K562 (cell line): ENCODE measurements around the gene SLC7A6. TPM values are rescaled to one million over a fixed set of nuclear protein-coding genes. Genes with fewer than 3 reads are reported as not detected.

Source experiments
- ATAC-seq: fragments of 200-7000 bp; cut with Tn5 transposase; 3 replicates; pipeline ENCODE4 v1.9.1; 2020; ENCODE audit warnings: moderate library complexity
- BruUV-seq: library from RNA; stranded (reverse); fragments of 400-500 nt; replicated peaks from 2 replicates; lab custom pipeline; 2021; lab: Mats Ljungman, UMichigan
- CTCF ChIA-PET: fragments of 300-600 bp; formaldehyde crosslinking; extraction: SDS; loops from one replicate; lab custom pipeline; 2021; ENCODE audit warnings: low intra/inter-chr PET ratio; lab: Yijun Ruan, JAX
- POLR2A ChIA-PET: fragments of 300-600, 350-650 bp; sonication (Branson Sonifier 250); formaldehyde crosslinking; extraction: SDS; loops from one replicate; lab custom pipeline; 2021; ENCODE audit warnings: antibody characterized with exemption, inconsistent platforms; lab: Yijun Ruan, JAX
- DNase-seq, 4 experiments: peaks; one replicate each; pipeline versions ENCODE4 v3.0.0 to v3.0.0-alpha.2; 2011 to 2018; ENCODE audit warnings: low spot score in 3 of 4, mixed read lengths in 3 of 4; ENCODE audit errors: extremely low read depth in 1 of 4
- FAIRE-seq: peaks from 2 replicates; lab custom pipeline; 2011; peaks lifted over from hg19 to GRCh38; lab: Jason Lieb, UNC
- H2AFZ ChIP-seq: 2 replicates; pipeline ENCODE4 v1.6.0; 2011; ENCODE audit warnings: low read depth, low read length, control low read depth, inconsistent platforms
- H3K27ac ChIP-seq: fragments of 200-600 bp; 3 replicates; pipeline ENCODE4 v1.8.0; 2011; ENCODE audit warnings: low read depth, mild to moderate bottlenecking, control low read depth, inconsistent platforms, low read length, moderate library complexity, mixed read lengths; ENCODE audit errors: extremely low read depth
- H3K27me3 ChIP-seq, 2 experiments: fragments of 300-600 bp in 1 of 2; 2 replicates in 1 of 2; 3 replicates in 1 of 2; pipeline versions ENCODE4 v1.6.0 to v1.8.0; 2011; ENCODE audit warnings: inconsistent platforms in 2 of 2, low read length in 2 of 2, mild to moderate bottlenecking in 1 of 2, mixed read lengths in 1 of 2, moderate library complexity in 1 of 2; ENCODE audit not compliant: control insufficient read depth in 2 of 2, insufficient read depth in 2 of 2
- H3K36me3 ChIP-seq: fragments of 300-600 bp; 3 replicates; pipeline ENCODE4 v1.8.0; 2011; ENCODE audit warnings: mild to moderate bottlenecking, low read length, inconsistent platforms; ENCODE audit not compliant: control insufficient read depth, insufficient read depth
- H3K4me1 ChIP-seq, 2 experiments: fragments of 200-600 bp in 1 of 2; replicated peaks in 1 of 2; 2 replicates in 1 of 2; 3 replicates in 1 of 2; pipeline versions ENCODE4 v1.5.1 to v1.8.0; 2011; ENCODE audit warnings: inconsistent platforms in 2 of 2, low read length in 2 of 2, mild to moderate bottlenecking in 1 of 2, mixed read lengths in 1 of 2, moderate library complexity in 1 of 2; ENCODE audit not compliant: control insufficient read depth in 2 of 2, insufficient read depth in 2 of 2
- H3K4me2 ChIP-seq: 2 replicates; pipeline ENCODE4 v1.6.1; 2011; ENCODE audit warnings: low read length, control low read depth, inconsistent platforms, mixed read lengths; ENCODE audit not compliant: insufficient read depth
- H3K4me3 ChIP-seq: fragments of 200-600 bp; sonication (generic), shearing (Covaris generic); 2 replicates; pipeline ENCODE4 v1.5.1; 2016; ENCODE audit warnings: control low read depth, inconsistent platforms
- H3K79me2 ChIP-seq: fragments of 200-600 bp; 3 replicates; pipeline ENCODE4 v1.8.0; 2011; ENCODE audit warnings: low read length, inconsistent platforms; ENCODE audit not compliant: control insufficient read depth, insufficient read depth
- H3K9ac ChIP-seq, 2 experiments: 2 replicates each; pipeline versions ENCODE4 v1.6.0 to v1.6.1; 2011; ENCODE audit warnings: low read depth in 2 of 2, low read length in 2 of 2, control low read depth in 1 of 2, inconsistent platforms in 1 of 2, mild to moderate bottlenecking in 1 of 2, mixed read lengths in 1 of 2; ENCODE audit not compliant: insufficient read depth in 1 of 2
- H3K9me1 ChIP-seq: one replicate; pipeline ENCODE4 v1.6.0; 2011; ENCODE audit warnings: inconsistent platforms, mild to moderate bottlenecking, low read length, moderate library complexity; ENCODE audit not compliant: control insufficient read depth, insufficient read depth
- H3K9me3 ChIP-seq: replicated peaks from 2 replicates; pipeline ENCODE4 v1.5.1; 2011; ENCODE audit warnings: low read depth, low read length, inconsistent platforms; ENCODE audit not compliant: control insufficient read depth, insufficient read depth
- H4K20me1 ChIP-seq: replicated peaks from 2 replicates; pipeline ENCODE4 v1.6.1; 2011; ENCODE audit warnings: low read length, inconsistent platforms, mixed read lengths; ENCODE audit not compliant: control insufficient read depth, insufficient read depth
- ARID1B ChIP-seq: fragments of 450-650 bp; IDR thresholded peaks from 2 replicates; pipeline ENCODE4 v1.6.1; 2016; ENCODE audit warnings: antibody characterized with exemption, mild to moderate bottlenecking, inconsistent platforms
- BHLHE40 ChIP-seq: IDR thresholded peaks from 2 replicates; pipeline ENCODE4 v1.6.1; 2011; ENCODE audit warnings: low read length, improper control_type of control experiment
- CEBPG ChIP-seq, 3 experiments: fragments of 200-800 bp in 1 of 3; sonication (Bioruptor generic) in 1 of 3; sonication (generic) in 1 of 3; formaldehyde crosslinking in 1 of 3; IDR thresholded peaks in 2 of 3; conservative IDR thresholded peaks in 1 of 3; 2 replicates each; pipeline versions ENCODE4 v1.6.1 to v1.8.0; 2016 to 2022; ENCODE audit warnings: missing compliant biosample characterization in 2 of 3, missing genetic modification characterization in 2 of 3, mild to moderate bottlenecking in 1 of 3, missing genetic modification reagents in 1 of 3
- CREM ChIP-seq: IDR thresholded peaks from 2 replicates; pipeline ENCODE4 v1.6.1; 2014; ENCODE audit warnings: antibody characterized with exemption, low read depth
- DPF2 ChIP-seq: fragments of 450-650 bp; IDR thresholded peaks from 2 replicates; pipeline ENCODE4 v1.6.1; 2016
- HDAC1 ChIP-seq, 2 experiments: fragments of 450-650 bp; IDR thresholded peaks; 2 replicates each; pipeline ENCODE4 v1.6.1; 2016 to 2017; ENCODE audit warnings: inconsistent platforms in 1 of 2, mild to moderate bottlenecking in 1 of 2, moderate library complexity in 1 of 2
- HNRNPLL ChIP-seq: fragments of 200-400 bp; formaldehyde crosslinking; IDR thresholded peaks from 2 replicates; pipeline ENCODE4 v1.6.1; 2017; ENCODE audit warnings: low read length, low read depth, mild to moderate bottlenecking; ENCODE audit not compliant: poor library complexity, severe bottlenecking
- KDM2B ChIP-seq: fragments of 250-450 bp; sonication (Bioruptor Pico); IDR thresholded peaks from 2 replicates; pipeline ENCODE4 v1.8.0; 2021; ENCODE audit warnings: mild to moderate bottlenecking, moderate library complexity
- LARP7 ChIP-seq: fragments of 450-650 bp; IDR thresholded peaks from 2 replicates; pipeline ENCODE4 v1.6.1; 2016
- MNT ChIP-seq, 2 experiments: fragments of 450-650 bp; conservative IDR thresholded peaks; 2 replicates each; pipeline ENCODE4 v1.6.1; 2017; ENCODE audit warnings: mild to moderate bottlenecking in 2 of 2, moderate library complexity in 2 of 2
- MTA3 ChIP-seq: fragments of 450-650 bp; formaldehyde crosslinking; IDR thresholded peaks from 2 replicates; pipeline ENCODE4 v1.6.1; 2017; ENCODE audit warnings: mild to moderate bottlenecking, borderline replicate concordance
- NRF1 ChIP-seq, 2 experiments: fragments of 450-650 bp; IDR thresholded peaks in 1 of 2; conservative IDR thresholded peaks in 1 of 2; 2 replicates each; pipeline ENCODE4 v1.6.1; 2014; ENCODE audit warnings: mild to moderate bottlenecking in 2 of 2
- RBM39 ChIP-seq: fragments of 200-400 bp; formaldehyde crosslinking; optimal IDR thresholded peaks from 2 replicates; pipeline ENCODE3; 2018; ENCODE audit warnings: low read depth, low read length
- VEZF1 ChIP-seq: fragments of 200-800 bp; sonication (Bioruptor generic); IDR thresholded peaks from 2 replicates; pipeline ENCODE4 v1.6.1; 2017; ENCODE audit warnings: missing genetic modification characterization, missing compliant biosample characterization
- ZFP36 ChIP-seq: fragments of 150-350 bp; IDR thresholded peaks from 2 replicates; pipeline ENCODE4 v1.6.1; 2018; ENCODE audit warnings: low read length, low read depth; ENCODE audit not compliant: partially characterized antibody
- ZFX ChIP-seq: sonication (generic); formaldehyde crosslinking; IDR thresholded peaks from 2 replicates; pipeline ENCODE4 v1.8.0; 2022; ENCODE audit warnings: mild to moderate bottlenecking, missing genetic modification reagents, moderate library complexity
- WGBS: fragments of 100-300 bp; shearing (Covaris generic); methylation state at CpG from one replicate; pipeline ENCODE4 v1.1.6; 2016; ENCODE audit warnings: low coverage, mixed read lengths; ENCODE audit not compliant: insufficient coverage; ENCODE audit errors: missing lambda C conversion rate; 5-methylcytosine and 5-hydroxymethylcytosine counted together
- in situ Hi-C: fragments of 300-500 bp; cut with MboI; formaldehyde crosslinking; loops from 4 replicates; pipeline ENCODE4 v1.15.0; 2018; ENCODE audit warnings: inconsistent platforms, mixed read lengths
- intact Hi-C: fragments of 100-400 bp; cut with micrococcal nuclease; formaldehyde crosslinking; loops from 2 replicates; pipeline ENCODE4 v1.14.2; 2022
- polyA plus RNA-seq, 8 experiments: library from polyadenylated mRNA; depleted of rRNA in 4 of 8; stranded (reverse) in 5 of 8; unstranded in 3 of 8; fragments of >200 nt; fragmentation: Nextera tagmentation in 2 of 8; fragmentation: Illumina TruSeq in 1 of 8; extraction: Ambion mirVana in 2 of 8; extraction: Trizol in 1 of 8; gene quantifications; 2 replicates each; pipeline versions ENCODE4 v1.2.1 to v1.2.3, GENCODE V29; 2011 to 2014; ENCODE audit warnings: inconsistent platforms in 1 of 8, missing spikeins in 1 of 8
- total RNA-seq, 7 experiments: library from RNA; depleted of rRNA in 6 of 7; stranded (reverse); fragments of >200 nt in 6 of 7; fragmentation: Illumina TruSeq in 2 of 7; extraction: Trizol in 2 of 7; gene quantifications; 2 replicates each; pipeline versions ENCODE4 v1.2.1 to v1.2.3, GENCODE V29; 2011 to 2021; ENCODE audit warnings: low replicate concordance in 1 of 7
- TF ChIP-seq, protein P1 (sequence below): sonication (generic); formaldehyde crosslinking; IDR thresholded peaks from 2 replicates; pipeline ENCODE4 v1.9.0; 2022; ENCODE audit warnings: mild to moderate bottlenecking, missing genetic modification reagents

The SLC7A6 gene
- total and polyA plus RNA-seq, 9 of the 15 experiments (the other 6 are each of a cell fraction or from before 2014, with no cell fraction given) = 12.6 to 60.1 (median 29.8) TPM

- in situ Hi-C loops = no loop called here
- peak; percentile 98 for ATAC-seq
- CTCF ChIA-PET = no interaction called here
- H3K4me1 ChIP-seq = peaks cover 14 to 22% of the 10 kb centered on the region in 2 experiments
- H3K9me1 ChIP-seq = no peaks in the 10 kb centered on the region
- peak; percentile 61 to 88 (median 75) for DNase-seq
- peaks cover 7% of the 10 kb centered on the region; the same call in 1 of the 2 replicates for H4K20me1 ChIP-seq
- peaks cover 83% of the 10 kb centered on the region for H3K36me3 ChIP-seq
- peak overlapping the region; percentile 62; the same call in 2 of the 3 replicates for H3K27ac ChIP-seq
- peak overlapping the region; percentile 34 to 45; a peak in 2 of 4 replicates for H3K9ac ChIP-seq
- H3K9me3 ChIP-seq = no peaks in the 10 kb centered on the region
- H3K79me2 ChIP-seq = peaks cover 19% of the 10 kb centered on the region
- no peak overlapping the region; the same call in none of the 2 replicates for H3K4me2 ChIP-seq
- peak; percentile 100 for FAIRE-seq
- no peak overlapping the region for H2AFZ ChIP-seq
- WGBS = 33% methylated on average over 4 of the region's 4 CpGs
- H3K4me3 ChIP-seq = no peak overlapping the region
- POLR2A ChIA-PET = interaction anchor here (0.6 to 3.4 kb wide), 7 partner anchors 10 to 726 kb away, joined by 3 to 27 read pairs (median 4); partner anchors contain the start of genes PRMT7 and SLC7A6OS
- no peaks in the 10 kb centered on the region for H3K27me3 ChIP-seq
- no TSS peak for BruUV-seq
- intact Hi-C loops = no loop called here
- TF ChIP-seq HDAC1 (IDR thresholded peaks at IDR 0.05) (peak in 1 of 2 experiments; percentile 22; a peak in 1 of 4 replicates), ZFX (CRISPR knock-in tag) (peak; percentile 48; the same call in 1 of the 2 replicates), MTA3 (peak; percentile 43; the same call in 1 of the 2 replicates), RBM39 (no peak), CREM (peak; percentile 39; the same call in 1 of the 2 replicates), MNT (conservative IDR thresholded peaks at IDR 0.05) (peak in 1 of 2 experiments; percentile 52; a peak in 2 of 4 replicates), NRF1 (conservative IDR thresholded peaks at IDR 0.05 in 1 of 2, IDR thresholded peaks at IDR 0.05 in 1 of 2) (0 out of 4 replicates have a peak, but pooled peaks of 1 of the 2 experiments have one; percentile 22), VEZF1 (CRISPR knock-in tag) (peak; percentile 79), BHLHE40 (no peak), HNRNPLL (peak; percentile 99), ZFP36 (peak; percentile 34), CEBPG (CRISPR knock-in tag; IDR thresholded peaks at IDR 0.05) (no peak), CEBPG (tag; conservative IDR thresholded peaks at IDR 0.05 in 1 of 2, IDR thresholded peaks at IDR 0.05 in 1 of 2) (no peak), DPF2 (peak; percentile 32; the same call in 1 of the 2 replicates), ARID1B (peak; percentile 44; the same call in 1 of the 2 replicates), KDM2B (CRISPR knock-in tag) (no peak), LARP7 (0 out of 2 replicates have a peak, but pooled peaks have one; percentile 63)
- TF ChIP-seq, protein P1, sequence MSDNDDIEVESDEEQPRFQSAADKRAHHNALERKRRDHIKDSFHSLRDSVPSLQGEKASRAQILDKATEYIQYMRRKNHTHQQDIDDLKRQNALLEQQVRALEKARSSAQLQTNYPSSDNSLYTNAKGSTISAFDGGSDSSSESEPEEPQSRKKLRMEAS = peak; percentile 39; the same call in 1 of the 2 replicates
Measured at GRCh38 chr16:68289621-68290329, 25.4 kb downstream of the SLC7A6 start.
